ENCODE measurements around the gene CCDC12. TPM values are rescaled to one million over a fixed set of nuclear protein-coding genes. Genes with fewer than 3 reads are reported as not detected.

Gene CCDC12
- total RNA-seq, 1 experiment from 2014 or later: 47.3 TPM

DNA sequence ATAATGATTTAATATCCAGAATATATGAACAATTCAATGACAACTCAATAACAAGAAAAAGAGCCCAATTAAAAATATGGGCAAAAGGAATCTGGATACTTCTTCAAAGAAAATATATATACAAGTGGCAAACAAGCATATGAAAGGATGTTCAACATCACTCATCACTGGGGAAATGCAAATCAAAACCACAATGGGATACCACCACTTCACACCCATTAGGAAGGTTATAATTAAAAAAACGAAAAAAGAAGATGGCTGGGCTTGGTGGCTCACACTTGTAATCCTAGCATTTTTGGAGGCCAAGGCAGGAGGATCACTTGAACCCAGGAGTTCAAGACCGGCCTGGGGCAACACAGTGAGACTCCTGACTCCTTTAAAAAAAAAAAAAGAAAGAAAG, 4.1 kb downstream of the CCDC12 start:
- intact Hi-C loops (cut with micrococcal nuclease; ENCODE audit: unreplicated experiment): no loop called here
- Mint-ChIP-seq H3K9me3 (ENCODE audit: low read depth, unreplicated experiment) (no peaks in the 10 kb centered on the region), H3K27ac (ENCODE audit: unreplicated experiment) (no peak overlapping the region), H3K4me1 (ENCODE audit: low read depth, unreplicated experiment) (peaks cover 62% of the 10 kb centered on the region), H3K4me3 (ENCODE audit: low read depth, unreplicated experiment) (no peak overlapping the region), H3K36me3 (ENCODE audit: insufficient read depth, unreplicated experiment) (peaks cover 48% of the 10 kb centered on the region), H3K27me3 (ENCODE audit: unreplicated experiment) (no peaks in the 10 kb centered on the region)
- TSS peak; percentile 9 for BruUV-seq (replicated peaks)
- TF ChIP-seq, protein P1, sequence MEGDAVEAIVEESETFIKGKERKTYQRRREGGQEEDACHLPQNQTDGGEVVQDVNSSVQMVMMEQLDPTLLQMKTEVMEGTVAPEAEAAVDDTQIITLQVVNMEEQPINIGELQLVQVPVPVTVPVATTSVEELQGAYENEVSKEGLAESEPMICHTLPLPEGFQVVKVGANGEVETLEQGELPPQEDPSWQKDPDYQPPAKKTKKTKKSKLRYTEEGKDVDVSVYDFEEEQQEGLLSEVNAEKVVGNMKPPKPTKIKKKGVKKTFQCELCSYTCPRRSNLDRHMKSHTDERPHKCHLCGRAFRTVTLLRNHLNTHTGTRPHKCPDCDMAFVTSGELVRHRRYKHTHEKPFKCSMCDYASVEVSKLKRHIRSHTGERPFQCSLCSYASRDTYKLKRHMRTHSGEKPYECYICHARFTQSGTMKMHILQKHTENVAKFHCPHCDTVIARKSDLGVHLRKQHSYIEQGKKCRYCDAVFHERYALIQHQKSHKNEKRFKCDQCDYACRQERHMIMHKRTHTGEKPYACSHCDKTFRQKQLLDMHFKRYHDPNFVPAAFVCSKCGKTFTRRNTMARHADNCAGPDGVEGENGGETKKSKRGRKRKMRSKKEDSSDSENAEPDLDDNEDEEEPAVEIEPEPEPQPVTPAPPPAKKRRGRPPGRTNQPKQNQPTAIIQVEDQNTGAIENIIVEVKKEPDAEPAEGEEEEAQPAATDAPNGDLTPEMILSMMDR (IDR thresholded peaks at IDR 0.05; ENCODE audit: unreplicated experiment): no peak
- CTCF ChIA-PET: no interaction called here
- DNase-seq: no peak

DNA sequence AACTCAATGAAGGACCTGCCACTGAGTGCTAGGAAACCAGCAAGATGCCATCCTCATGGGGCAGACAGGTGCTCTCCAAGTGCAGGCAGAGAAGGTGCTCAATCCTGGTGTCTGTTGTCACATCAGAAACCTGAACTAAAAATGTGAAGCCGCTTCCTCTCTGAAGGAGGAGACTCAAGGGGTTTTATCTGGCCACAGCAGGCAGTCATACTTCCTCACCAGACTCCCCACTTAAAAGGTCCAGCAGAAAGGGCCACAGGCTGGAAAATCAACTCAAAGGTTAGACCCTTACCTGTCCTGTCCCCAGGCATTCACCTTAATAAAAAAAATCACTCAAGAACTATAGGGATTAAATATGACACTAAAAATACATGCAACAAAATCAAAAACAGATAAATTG, 4.8 kb downstream of the CCDC12 start:
- CTCF ChIA-PET: no interaction called here
- Mint-ChIP-seq H3K9me3 (ENCODE audit: low read depth, unreplicated experiment) (no peaks in the 10 kb centered on the region), H3K36me3 (ENCODE audit: insufficient read depth, unreplicated experiment) (peaks cover 52% of the 10 kb centered on the region), H3K4me1 (ENCODE audit: low read depth, unreplicated experiment) (peaks cover 68% of the 10 kb centered on the region), H3K4me3 (ENCODE audit: low read depth, unreplicated experiment) (peak overlapping the region; percentile 29), H3K27me3 (ENCODE audit: unreplicated experiment) (no peaks in the 10 kb centered on the region), H3K27ac (ENCODE audit: unreplicated experiment) (no peak overlapping the region)
- no peak for DNase-seq
- TF ChIP-seq, protein P1 (IDR thresholded peaks at IDR 0.05; ENCODE audit: unreplicated experiment): no peak
- intact Hi-C loops (cut with micrococcal nuclease; ENCODE audit: unreplicated experiment): no loop called here
- BruUV-seq (replicated peaks): no TSS peak

GRCh38 chr3:46971151-46971550, 5.4 kb downstream of the CCDC12 start:
- CTCF ChIA-PET: interaction anchor here (0.9 to 1.1 kb wide), 3 partner anchors 11 to 35 kb away, joined by 3 read pairs; no protein-coding TSS in a partner anchor
- peaks cover 74% of the 10 kb centered on the region for H3K4me1 Mint-ChIP-seq (ENCODE audit: low read depth, unreplicated experiment)
- no peaks in the 10 kb centered on the region for H3K27me3 Mint-ChIP-seq (ENCODE audit: unreplicated experiment)
- DNase-seq: no peak
- H3K9me3 Mint-ChIP-seq (ENCODE audit: low read depth, unreplicated experiment): no peaks in the 10 kb centered on the region
- intact Hi-C loops (cut with micrococcal nuclease; ENCODE audit: unreplicated experiment): no loop called here
- peaks cover 48% of the 10 kb centered on the region for H3K36me3 Mint-ChIP-seq (ENCODE audit: insufficient read depth, unreplicated experiment)
- TF ChIP-seq, protein P1 (IDR thresholded peaks at IDR 0.05; ENCODE audit: unreplicated experiment): no peak
- no TSS peak for BruUV-seq (replicated peaks)
- peak overlapping the region; percentile 29 for H3K4me3 Mint-ChIP-seq (ENCODE audit: low read depth, unreplicated experiment)
- H3K27ac Mint-ChIP-seq (ENCODE audit: unreplicated experiment): no peak overlapping the region

DNA sequence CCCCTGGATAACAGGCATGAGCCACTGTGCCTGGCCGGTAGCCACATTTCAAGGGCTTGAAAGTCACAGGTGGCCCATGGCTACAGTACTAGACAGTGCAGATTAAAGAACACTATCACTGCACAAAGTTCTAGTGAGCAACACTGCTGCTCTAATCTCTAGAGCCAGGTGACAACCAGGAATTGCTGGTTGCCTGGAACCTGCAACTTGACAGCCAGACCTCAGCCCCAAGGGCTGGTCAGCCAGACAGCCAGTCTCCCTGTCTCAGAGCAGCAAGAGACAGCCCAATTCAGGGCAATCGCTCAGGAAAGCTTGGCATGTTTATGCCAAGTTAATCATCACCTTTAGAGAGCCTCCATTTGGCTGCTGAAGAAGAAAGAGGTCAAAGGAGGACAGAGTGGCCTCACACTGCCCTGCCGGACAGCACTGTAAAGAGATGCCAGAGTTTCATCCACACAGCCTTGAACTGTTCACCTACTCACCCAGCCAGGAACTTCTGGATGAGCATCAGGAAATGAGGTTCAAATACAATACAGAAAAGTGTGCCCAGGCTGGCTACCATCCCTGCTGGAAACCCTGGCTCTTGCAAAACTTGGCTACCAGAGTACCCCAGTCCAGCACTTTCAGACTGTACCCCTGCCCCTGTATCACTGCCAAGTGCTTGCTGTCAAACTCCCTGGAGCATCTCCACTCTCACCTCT, 6.0 kb downstream of the CCDC12 start:
- Mint-ChIP-seq H3K27ac (ENCODE audit: unreplicated experiment) (peak overlapping the region; percentile 58), H3K36me3 (ENCODE audit: insufficient read depth, unreplicated experiment) (peaks cover 42% of the 10 kb centered on the region), H3K4me3 (ENCODE audit: low read depth, unreplicated experiment) (peak overlapping the region; percentile 29), H3K4me1 (ENCODE audit: low read depth, unreplicated experiment) (peaks cover 80% of the 10 kb centered on the region), H3K9me3 (ENCODE audit: low read depth, unreplicated experiment) (no peaks in the 10 kb centered on the region), H3K27me3 (ENCODE audit: unreplicated experiment) (no peaks in the 10 kb centered on the region)
- intact Hi-C loops (cut with micrococcal nuclease; ENCODE audit: unreplicated experiment): no loop called here
- TF ChIP-seq, protein P1 (IDR thresholded peaks at IDR 0.05; ENCODE audit: unreplicated experiment): no peak
- no TSS peak for BruUV-seq (replicated peaks)
- DNase-seq: peak; percentile 38
- CTCF ChIA-PET: interaction anchor here (0.6 to 1.1 kb wide), 4 partner anchors 12 to 56 kb away, joined by 3 read pairs; no protein-coding TSS in a partner anchor

Data from Calu3 (cell line).